IMR-90 (cell line): ENCODE data around the gene CCDC69. TPM values are rescaled to one million over a fixed set of nuclear protein-coding genes. Genes with fewer than 3 reads are reported as not detected.

Source experiments
- ATAC-seq: fragments of 200-7000 bp; cut with Tn5 transposase; 2 replicates; pipeline ENCODE4 v1.9.1; 2020; ENCODE audit warnings: low read depth, mild to moderate bottlenecking, moderate library complexity
- BruUV-seq: library from RNA; stranded (reverse); fragments of 400-500 nt; replicated peaks from 2 replicates; lab custom pipeline; 2021; lab: Mats Ljungman, UMichigan
- CTCF ChIA-PET: fragments of 300-600 bp; formaldehyde crosslinking; extraction: SDS; loops from one replicate; lab custom pipeline; 2021; ENCODE audit warnings: antibody characterized with exemption; lab: Yijun Ruan, JAX
- POLR2A ChIA-PET: fragments of 300-600 bp; sonication (Branson Sonifier 250); formaldehyde crosslinking; loops from one replicate; lab custom pipeline; 2022; ENCODE audit warnings: antibody characterized with exemption; ENCODE audit not compliant: unreplicated experiment; lab: Charles Lee
- DNase-seq: peaks from one replicate; pipeline ENCODE4 v3.0.0; 2013
- H2AFZ ChIP-seq: replicated peaks from 2 replicates; pipeline ENCODE3; 2013; ENCODE audit warnings: low read length, mild to moderate bottlenecking; ENCODE audit not compliant: poor library complexity
- H2AK5ac ChIP-seq: 2 replicates; pipeline ENCODE4 v1.6.1; 2013; ENCODE audit warnings: low read depth, low read length, inconsistent platforms
- H2AK9ac ChIP-seq: replicated peaks from 2 replicates; pipeline ENCODE3; 2013; ENCODE audit warnings: mild to moderate bottlenecking, low read depth, low read length, moderate library complexity; ENCODE audit not compliant: poor library complexity
- H2BK120ac ChIP-seq: 2 replicates; pipeline ENCODE4 v1.6.1; 2013; ENCODE audit warnings: low read depth, low read length, inconsistent platforms
- H2BK15ac ChIP-seq: 3 replicates; pipeline ENCODE4 v1.6.1; 2013; ENCODE audit warnings: low read depth, low read length, inconsistent platforms
- H2BK20ac ChIP-seq: 2 replicates; pipeline ENCODE4 v1.6.1; 2013; ENCODE audit warnings: low read depth, mild to moderate bottlenecking, inconsistent platforms, low read length, moderate library complexity
- H2BK5ac ChIP-seq: 2 replicates; pipeline ENCODE4 v1.6.1; 2013; ENCODE audit warnings: mild to moderate bottlenecking, low read depth, low read length, inconsistent platforms; ENCODE audit not compliant: poor library complexity, severe bottlenecking
- H3K14ac ChIP-seq: replicated peaks from 2 replicates; pipeline ENCODE4 v1.6.1; 2013; ENCODE audit warnings: low read depth, low read length, inconsistent platforms
- H3K18ac ChIP-seq: 2 replicates; pipeline ENCODE4 v1.6.1; 2013; ENCODE audit warnings: low read depth, low read length, control low read depth
- H3K23ac ChIP-seq: 2 replicates; pipeline ENCODE4 v1.6.1; 2013; ENCODE audit warnings: low read depth, low read length, inconsistent platforms
- H3K27ac ChIP-seq: 2 replicates; pipeline ENCODE4 v1.5.1; 2013; ENCODE audit warnings: mild to moderate bottlenecking, control low read depth, low read length; ENCODE audit not compliant: insufficient read depth
- H3K27me3 ChIP-seq: 2 replicates; pipeline ENCODE4 v1.6.1; 2013; ENCODE audit warnings: low read length; ENCODE audit not compliant: control insufficient read depth, insufficient read depth
- H3K36me3 ChIP-seq: 2 replicates; pipeline ENCODE4 v1.6.1; 2013; ENCODE audit warnings: low read length, mixed read lengths; ENCODE audit not compliant: control insufficient read depth, insufficient read depth
- H3K4ac ChIP-seq: 2 replicates; pipeline ENCODE4 v1.6.1; 2013; ENCODE audit warnings: low read depth, low read length, inconsistent platforms
- H3K4me1 ChIP-seq: 2 replicates; pipeline ENCODE4 v1.6.1; 2013; ENCODE audit warnings: low read length, mixed read lengths; ENCODE audit not compliant: control insufficient read depth, insufficient read depth
- H3K4me2 ChIP-seq: 2 replicates; pipeline ENCODE4 v1.6.1; 2013; ENCODE audit warnings: low read depth, mild to moderate bottlenecking, control low read depth, low read length, moderate library complexity
- H3K4me3 ChIP-seq: 2 replicates; pipeline ENCODE4 v1.5.1; 2013; ENCODE audit warnings: low read depth, mild to moderate bottlenecking, control low read depth, low read length, moderate library complexity; ENCODE audit not compliant: insufficient read depth
- H3K56ac ChIP-seq: 2 replicates; pipeline ENCODE4 v1.6.1; 2013; ENCODE audit warnings: low read length, inconsistent platforms; ENCODE audit not compliant: insufficient read depth; ENCODE audit errors: extremely low read depth
- H3K79me1 ChIP-seq, 2 experiments: 2 replicates each; pipeline ENCODE4 v1.6.1; 2013; ENCODE audit warnings: low read length in 2 of 2, inconsistent platforms in 1 of 2, low read depth in 1 of 2
- H3K9ac ChIP-seq: 2 replicates; pipeline ENCODE4 v1.6.1; 2013; ENCODE audit warnings: low read depth, low read length, control low read depth
- H3K9me1 ChIP-seq: 2 replicates; pipeline ENCODE4 v1.6.1; 2013; ENCODE audit warnings: low read length, inconsistent platforms; ENCODE audit not compliant: insufficient read depth
- H3K9me3 ChIP-seq: 2 replicates; pipeline ENCODE4 v1.6.1; 2013; ENCODE audit warnings: low read length; ENCODE audit not compliant: control insufficient read depth, insufficient read depth
- H4K20me1 ChIP-seq: 2 replicates; pipeline ENCODE4 v1.6.1; 2013; ENCODE audit warnings: low read length, inconsistent platforms; ENCODE audit not compliant: insufficient read depth
- H4K5ac ChIP-seq: 2 replicates; pipeline ENCODE4 v1.6.1; 2013; ENCODE audit warnings: mild to moderate bottlenecking, low read depth, low read length, control low read depth
- H4K8ac ChIP-seq, 2 experiments: 2 replicates each; pipeline ENCODE4 v1.6.1; 2013; ENCODE audit warnings: low read depth in 2 of 2, low read length in 2 of 2, control low read depth in 1 of 2, inconsistent platforms in 1 of 2
- H4K91ac ChIP-seq: 2 replicates; pipeline ENCODE4 v1.6.1; 2013; ENCODE audit warnings: low read depth, low read length, inconsistent platforms; ENCODE audit not compliant: insufficient read depth
- BHLHE40 ChIP-seq: fragments of 150-350 bp; IDR thresholded peaks from 2 replicates; pipeline ENCODE4 v1.6.1; 2016; ENCODE audit warnings: mild to moderate bottlenecking, low read depth, low read length
- FOS ChIP-seq: fragments of 150-350 bp; IDR thresholded peaks from 2 replicates; pipeline ENCODE4 v1.6.1; 2016; ENCODE audit warnings: low read depth, low read length
- WGBS, 2 experiments: methylation state at CpG; one replicate each; pipeline versions ENCODE4 v1.1.5 to v1.1.7; 2013; ENCODE audit warnings: missing lambda C conversion rate in 2 of 2; ENCODE audit not compliant: insufficient read length in 1 of 2; ENCODE audit errors: extremely low coverage in 2 of 2; 5-methylcytosine and 5-hydroxymethylcytosine counted together
- dilution Hi-C: fragments of 300-500 bp; cut with HindIII; formaldehyde crosslinking; loops from one replicate; pipeline ENCODE4 v1.14.3; 2018; ENCODE audit warnings: low sequenced_read_pairs; ENCODE audit not compliant: unreplicated experiment
- in situ Hi-C: fragments of 300-500 bp; cut with MboI; formaldehyde crosslinking; loops from 3 replicates; pipeline ENCODE4 v1.14.3; 2019; ENCODE audit warnings: low sequenced_read_pairs, inconsistent platforms, mixed read lengths
- intact Hi-C: fragments of 100-400 bp; cut with micrococcal nuclease; formaldehyde crosslinking; loops from 2 replicates; pipeline ENCODE4 v1.10.0; 2022
- polyA plus RNA-seq, 3 experiments: library from polyadenylated mRNA; depleted of rRNA; stranded (reverse); fragments of >200 nt; gene quantifications; 2 replicates each; pipeline ENCODE4 v1.2.3, GENCODE V29; 2012; ENCODE audit warnings: low replicate concordance in 1 of 3
- total RNA-seq: library from RNA; depleted of rRNA; stranded (reverse); fragments of >200 nt; gene quantifications from 2 replicates; pipeline ENCODE4 v1.2.3, GENCODE V29; 2012

The CCDC69 gene
- total and polyA plus RNA-seq, 2 of the 4 experiments (the other 2 are of a cell fraction), result 0.36 to 0.48 TPM

GRCh38 chr5:151137067-151137825, 86.6 kb downstream of the CCDC69 start:
- H3K23ac ChIP-seq, result no peak overlapping the region

More at GRCh38 chr5:151137067-151137825, 86.6 kb downstream of the CCDC69 start:
- DNase-seq (no peak), ATAC-seq (no peak)
- no peak overlapping the region for H3K27ac ChIP-seq
- H2AK5ac ChIP-seq, result no peak overlapping the region
- no peak overlapping the region for H2AFZ ChIP-seq
- H3K36me3 ChIP-seq, result peaks cover 82% of the 10 kb centered on the region
- H3K18ac ChIP-seq, result no peak overlapping the region
- H3K9ac ChIP-seq, result no peak overlapping the region
- no peak overlapping the region for H3K4ac ChIP-seq
- H3K79me1 ChIP-seq, result peaks cover 47 to 81% of the 10 kb centered on the region in 2 experiments
- in situ Hi-C loops (no loop called here), intact Hi-C loops (no loop called here), dilution Hi-C loops (no loop called here)
- H3K4me3 ChIP-seq, result no peak overlapping the region
- H2AK9ac ChIP-seq, result no peak overlapping the region
- WGBS, 2 experiments, result 100% methylated on average over 1 of the region's 10 CpGs; no CpG with 5 or more reads in 1 of the 2 experiments
- H3K9me1 ChIP-seq, result peaks cover 8% of the 10 kb centered on the region; the same call in 1 of the 2 replicates
- no peak overlapping the region for H3K4me2 ChIP-seq
- no peak overlapping the region for H4K8ac ChIP-seq
- peaks cover 45% of the 10 kb centered on the region for H4K20me1 ChIP-seq
- H2BK120ac ChIP-seq, result no peak overlapping the region
- H2BK20ac ChIP-seq, result no peak overlapping the region
- no peaks in the 10 kb centered on the region for H3K9me3 ChIP-seq
- no peak overlapping the region for H4K5ac ChIP-seq
- H3K4me1 ChIP-seq, result no peaks in the 10 kb centered on the region
- H3K56ac ChIP-seq, result no peak overlapping the region
- no peak overlapping the region for H2BK5ac ChIP-seq
- BruUV-seq, result no TSS peak
- TF ChIP-seq BHLHE40 (no peak), FOS (no peak)
- H4K91ac ChIP-seq, result no peak overlapping the region
- no peak overlapping the region for H3K14ac ChIP-seq
- ChIA-PET CTCF (interaction anchor here (0.6 to 1.8 kb wide), 2 partner anchors 12 to 22 kb away, joined by 3 to 4 read pairs; no protein-coding TSS in a partner anchor), POLR2A (no interaction called here)
- no peaks in the 10 kb centered on the region for H3K27me3 ChIP-seq
- no peak overlapping the region for H2BK15ac ChIP-seq
